ENCODE data around the gene OR5D16.
"Not testable (repeated sequence)": the region's sequence is repeated elsewhere in the genome, so short reads cannot be mapped to it uniquely, and the experiment has no call there.

The OR5D16 gene

DNA sequence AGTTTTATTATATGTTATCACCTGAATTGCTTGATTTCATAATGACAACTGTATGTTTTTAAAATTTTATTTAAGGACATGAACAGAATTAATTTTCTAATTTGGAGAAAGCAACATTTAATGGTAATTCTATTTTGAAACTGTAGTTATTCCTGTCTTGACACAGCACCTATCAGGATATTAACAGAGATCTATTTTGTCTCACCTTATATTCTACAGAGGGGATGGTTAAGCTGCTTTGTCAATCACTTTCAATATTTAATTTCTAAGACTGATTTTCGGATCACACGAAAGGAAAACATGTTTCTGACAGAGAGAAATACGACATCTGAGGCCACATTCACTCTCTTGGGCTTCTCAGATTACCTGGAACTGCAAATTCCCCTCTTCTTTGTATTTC lies at the start of gene OR5D16:
Gene OR5D16 (plus strand): TSS at position 301 of the 400 bp plus-strand sequence. CDS start 0 bp downstream, at position 301.
- no peak for DNase-seq

GRCh38 chr11:55791606-55792005 lies 46.9 kb upstream of the OR5D16 start:
- no peak for DNase-seq

- DNase-seq: no peak
Measured at GRCh38 chr11:55793321-55793720, 45.2 kb upstream of the OR5D16 start.

DNA sequence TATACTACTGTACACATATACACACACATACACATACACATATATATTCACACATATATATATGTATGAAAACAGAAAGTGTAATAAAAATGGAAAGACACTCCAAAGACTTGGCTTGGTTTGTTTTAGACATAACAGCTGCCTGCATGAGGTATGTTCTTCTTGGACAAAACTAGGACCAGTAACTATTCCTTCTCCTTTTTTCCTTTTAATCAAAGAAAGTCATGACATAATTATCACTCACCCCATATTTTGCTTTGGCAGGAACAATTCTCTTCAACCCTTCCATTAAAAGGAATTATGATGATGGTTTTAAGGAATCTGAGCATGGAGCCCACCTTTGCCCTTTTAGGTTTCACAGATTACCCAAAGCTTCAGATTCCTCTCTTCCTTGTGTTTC lies 43.3 kb upstream of the OR5D16 start, which contains the start of gene OR5D14:
Gene OR5D14 (plus strand): TSS at position 301 of the 400 bp plus-strand sequence. CDS start 0 bp downstream, at position 301.
- DNase-seq: no peak

DNA sequence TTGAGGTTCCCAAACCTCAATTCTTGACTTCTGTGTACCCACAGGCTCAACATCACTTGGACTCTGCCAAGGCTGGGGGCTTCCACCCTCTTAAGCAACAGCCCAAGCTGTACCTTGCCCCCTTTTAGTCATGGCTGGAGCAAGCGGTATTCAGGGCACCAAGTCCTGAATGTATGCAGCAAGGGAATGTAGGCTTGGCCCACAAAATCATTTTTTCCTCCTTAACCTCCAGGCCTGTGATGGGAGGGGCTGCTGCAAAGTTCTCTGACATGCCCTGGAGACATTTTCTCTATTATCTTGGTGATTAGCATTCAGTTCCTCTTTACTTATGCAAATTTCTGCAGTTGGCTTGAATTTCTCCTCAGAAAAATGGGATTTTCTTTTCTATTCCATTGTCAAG lies 32.3 kb upstream of the OR5D16 start:
- DNase-seq: no peak

- DNase-seq: no peak
Measured at GRCh38 chr11:55811067-55811466, 27.5 kb upstream of the OR5D16 start, which contains the start of gene OR5L1. Gene OR5L1 (plus strand): TSS chr11:55811367. CDS start chr11:55811467, 100 bp downstream.

GRCh38 chr11:55819330-55819729 lies 19.2 kb upstream of the OR5D16 start, which contains the start of gene OR5D18:
Gene OR5D18 (plus strand): TSS chr11:55819630. CDS start chr11:55819630, 0 bp downstream.
- DNase-seq: no peak

DNA sequence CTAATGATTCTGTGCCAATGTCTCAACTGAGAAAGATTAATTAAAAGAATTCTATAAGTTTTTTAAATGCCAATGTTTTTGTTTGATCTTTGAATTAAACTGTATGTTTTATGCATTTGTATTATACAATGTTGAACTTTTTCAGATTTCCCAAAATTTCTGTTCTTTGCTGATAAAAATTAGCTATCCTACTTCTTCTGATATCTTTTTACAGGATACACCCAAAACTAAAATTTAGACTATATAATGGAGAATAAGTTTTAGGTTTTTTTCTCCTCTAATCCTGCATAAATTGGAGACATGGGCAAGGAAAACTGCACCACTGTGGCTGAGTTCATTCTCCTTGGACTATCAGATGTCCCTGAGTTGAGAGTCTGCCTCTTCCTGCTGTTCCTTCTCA lies 11.6 kb upstream of the OR5D16 start, which contains the start of gene OR5L2:
Gene OR5L2 (plus strand): TSS at position 301 of the 400 bp plus-strand sequence. CDS start 0 bp downstream, at position 301.
- no peak for DNase-seq

DNA sequence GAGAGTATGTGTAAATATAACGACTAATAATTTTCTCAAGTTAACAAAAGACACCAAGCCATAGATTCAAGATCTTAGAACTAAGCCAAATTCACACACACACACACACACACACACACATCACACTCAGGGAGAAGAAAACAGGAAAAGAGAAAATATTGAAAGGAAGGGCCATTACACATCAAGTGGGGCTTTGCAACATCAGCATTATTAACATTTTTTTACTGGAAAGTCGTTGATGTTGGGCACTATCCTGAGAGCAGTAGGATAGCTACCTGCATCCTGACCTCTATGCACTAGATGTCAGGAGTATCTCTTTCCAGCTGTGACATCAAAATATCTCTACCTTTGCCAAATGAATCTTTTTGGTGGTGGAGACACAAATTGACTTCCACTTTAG lies 8.9 kb downstream of the OR5D16 start:
- DNase-seq: no peak

DNA sequence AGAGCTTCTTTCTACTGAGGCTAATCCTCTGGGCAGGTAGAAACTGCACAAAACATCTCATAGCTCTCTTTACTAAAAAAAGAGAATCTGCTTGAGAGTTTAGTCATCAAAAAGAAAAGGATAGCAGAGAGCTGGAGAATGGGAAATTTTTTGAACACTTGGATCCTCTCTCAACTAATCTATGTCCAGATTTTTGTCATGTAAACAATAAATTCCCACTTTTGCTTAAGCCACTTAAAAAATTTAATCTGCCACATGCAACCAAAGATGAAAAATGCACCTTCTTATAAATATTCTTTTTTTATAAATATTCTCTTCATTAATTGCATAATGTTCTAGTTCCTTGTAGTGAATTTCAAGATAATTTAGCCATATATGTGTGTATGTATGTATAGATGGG lies 10.5 kb downstream of the OR5D16 start:
- no peak for DNase-seq

DNA sequence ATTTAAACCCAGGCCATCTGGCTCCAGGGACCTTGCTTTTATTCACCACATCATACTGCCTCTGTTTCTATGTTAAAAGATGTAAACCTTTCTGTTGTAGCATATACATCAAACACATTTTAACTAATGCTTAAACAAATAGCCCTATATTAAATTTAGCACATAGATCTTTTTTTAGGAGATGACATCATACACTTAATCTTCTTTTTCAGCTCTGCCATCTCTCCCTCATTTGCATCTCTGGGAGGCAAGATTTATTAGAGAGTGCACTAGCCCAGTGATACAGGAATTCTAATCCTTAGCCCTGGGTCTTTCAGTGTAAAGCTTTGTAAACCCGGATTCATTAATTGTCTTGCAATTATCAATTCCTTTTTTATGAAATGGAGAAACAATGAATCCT lies 13.6 kb downstream of the OR5D16 start:
- DNase-seq: no peak

DNA sequence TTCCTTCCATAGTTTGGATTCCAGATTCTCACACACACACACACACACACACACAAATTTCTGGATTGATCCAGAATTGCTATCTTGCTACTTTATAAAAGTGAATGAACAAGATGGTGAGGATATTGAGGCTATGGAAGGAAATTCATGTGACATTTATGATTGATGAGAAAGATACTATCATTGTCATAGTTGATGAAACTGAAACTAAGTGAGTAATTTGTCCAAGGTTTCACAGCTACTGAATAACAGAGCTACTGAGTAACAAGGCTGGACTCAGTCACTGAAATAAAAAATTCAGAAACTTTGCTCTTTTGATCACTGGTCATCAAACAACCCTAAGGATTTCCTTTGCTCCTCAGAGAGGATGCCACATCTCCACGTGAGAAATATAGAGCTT lies 16.2 kb downstream of the OR5D16 start:
- DNase-seq: no peak

GRCh38 chr11:55867354-55867753 lies 28.8 kb downstream of the OR5D16 start:
- DNase-seq: not testable (repeated sequence)

DNA sequence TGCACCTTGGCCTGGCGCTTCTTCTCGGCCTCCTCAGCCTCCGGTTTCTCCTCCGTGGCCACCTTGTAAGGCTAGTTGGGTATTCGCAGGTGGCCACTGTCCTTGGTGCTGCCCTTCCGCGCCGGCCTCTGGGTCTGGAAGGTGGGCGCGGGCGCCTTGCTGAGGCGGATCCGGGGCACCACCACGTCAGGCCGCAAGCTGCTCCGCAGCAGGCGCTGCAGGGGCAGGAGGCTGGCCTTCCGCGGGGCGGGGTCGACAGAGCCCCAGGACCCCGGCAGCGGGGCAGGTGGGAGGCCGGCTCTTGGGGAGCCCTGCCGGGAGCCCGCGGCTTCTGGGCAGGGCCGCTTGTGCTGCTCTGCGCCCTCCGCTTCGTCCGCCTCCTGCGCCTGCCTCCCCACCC lies 34.2 kb downstream of the OR5D16 start:
- DNase-seq: not testable (repeated sequence)

DNA sequence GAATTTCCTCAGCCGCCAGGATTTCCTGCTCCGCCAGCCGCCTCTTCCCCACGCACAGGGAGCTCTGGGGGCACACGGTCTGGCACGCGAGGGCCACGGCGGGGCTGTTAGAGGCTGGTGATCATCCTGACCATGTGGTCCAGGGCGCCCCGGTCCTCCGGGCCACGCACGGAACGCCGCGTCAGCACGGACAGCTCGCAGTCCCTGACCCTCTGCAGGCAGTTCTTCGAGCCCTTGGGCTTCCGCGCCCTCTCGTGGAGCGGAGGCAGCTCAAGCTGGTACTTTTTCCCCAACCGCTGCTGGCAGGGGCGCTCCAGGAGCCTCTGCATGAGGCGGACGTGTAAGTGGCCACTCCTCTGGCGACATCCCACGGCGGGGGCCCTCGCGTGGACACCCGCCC lies 34.6 kb downstream of the OR5D16 start:
- not testable (repeated sequence) for DNase-seq

DNA sequence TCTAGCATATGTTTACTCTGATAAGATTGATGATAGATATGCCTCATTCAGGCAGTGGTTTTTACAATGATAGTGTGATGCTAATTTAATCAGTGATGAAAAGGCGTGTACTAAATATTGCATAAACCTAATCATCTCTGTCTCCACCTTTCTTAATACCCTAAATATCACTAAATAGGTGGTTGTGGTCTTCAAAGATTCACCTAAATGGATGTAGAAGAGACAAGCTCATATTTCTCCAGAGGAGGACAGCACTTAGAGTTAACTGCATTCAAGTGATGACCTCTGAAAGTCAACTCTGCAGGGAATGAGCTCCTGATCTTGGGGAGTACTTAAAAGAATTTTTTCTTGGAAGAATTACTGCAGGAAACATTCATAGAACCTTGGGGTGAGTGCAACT lies 44.4 kb downstream of the OR5D16 start, which contains the start of gene TRIM51:
Gene TRIM51 (plus strand): TSS at position 301 of the 400 bp plus-strand sequence. CDS start 2,132 bp downstream, outside the sequence.
- not testable (repeated sequence) for DNase-seq

DNA sequence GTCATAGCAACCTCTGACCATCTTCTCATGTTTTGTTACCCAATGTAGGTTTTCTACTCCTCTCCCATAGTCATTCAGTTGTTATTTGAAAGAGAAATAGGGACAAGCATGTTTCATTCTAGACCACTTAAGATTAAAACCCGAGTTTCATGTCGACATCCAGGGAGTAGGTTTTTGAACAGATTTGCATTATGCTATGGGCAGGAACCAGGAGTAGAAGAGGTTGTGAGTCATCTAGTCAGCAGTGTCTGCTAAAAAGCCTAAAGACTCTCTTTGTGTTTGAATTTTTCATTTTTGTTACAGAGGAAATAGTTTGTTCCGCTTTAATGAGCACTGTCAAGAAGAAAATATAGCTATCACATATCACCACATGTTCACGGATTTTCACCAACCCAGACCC lies 46.4 kb downstream of the OR5D16 start:
- not testable (repeated sequence) for DNase-seq

GRCh38 chr11:55885481-55885880 lies 46.9 kb downstream of the OR5D16 start:
- DNase-seq: not testable (repeated sequence)

All from GDM1 (cell line).